Effector memory CD8-positive, alpha-beta T cell (primary cell): ENCODE data around the gene IGF2BP1.
"Not testable (repeated sequence)": the region's sequence is repeated elsewhere in the genome, so short reads cannot be mapped to it uniquely, and the experiment has no call there.

Source experiments
- ATAC-seq: fragments of 150-1000 bp; cut with Tn5 transposase; replicated peaks from 2 replicates; pipeline ENCODE4 v1.10.0; 2021; ENCODE audit warnings: mild to moderate bottlenecking, moderate library complexity
- DNase-seq, 3 experiments: peaks; one replicate each; pipeline ENCODE4 v3.0.0; 2021
- H3K27ac Mint-ChIP-seq, 2 donors: one replicate each; pipeline ENCODE4 v1.8.0; 2022; ENCODE audit warnings: mild to moderate bottlenecking in 2 of 2, mixed read lengths in 2 of 2, moderate library complexity in 2 of 2
- H3K27me3 Mint-ChIP-seq, 2 donors: one replicate each; pipeline ENCODE4 v1.8.0; 2022; ENCODE audit warnings: mixed read lengths in 2 of 2
- H3K36me3 Mint-ChIP-seq: one replicate; pipeline ENCODE4 v1.8.0; 2022; ENCODE audit warnings: mild to moderate bottlenecking, moderate library complexity, mixed read lengths; ENCODE audit not compliant: insufficient read depth
- H3K4me1 Mint-ChIP-seq, 2 donors: one replicate each; pipeline ENCODE4 v1.8.0; 2022; ENCODE audit warnings: low read depth in 2 of 2, mixed read lengths in 2 of 2
- H3K4me3 Mint-ChIP-seq, 2 donors: one replicate each; pipeline ENCODE4 v1.8.0; 2022; ENCODE audit warnings: mild to moderate bottlenecking in 2 of 2, mixed read lengths in 2 of 2, moderate library complexity in 2 of 2
- H3K9me3 Mint-ChIP-seq, 2 donors: one replicate each; pipeline ENCODE4 v1.8.0; 2022; ENCODE audit warnings: mixed read lengths in 2 of 2

The IGF2BP1 gene

DNA sequence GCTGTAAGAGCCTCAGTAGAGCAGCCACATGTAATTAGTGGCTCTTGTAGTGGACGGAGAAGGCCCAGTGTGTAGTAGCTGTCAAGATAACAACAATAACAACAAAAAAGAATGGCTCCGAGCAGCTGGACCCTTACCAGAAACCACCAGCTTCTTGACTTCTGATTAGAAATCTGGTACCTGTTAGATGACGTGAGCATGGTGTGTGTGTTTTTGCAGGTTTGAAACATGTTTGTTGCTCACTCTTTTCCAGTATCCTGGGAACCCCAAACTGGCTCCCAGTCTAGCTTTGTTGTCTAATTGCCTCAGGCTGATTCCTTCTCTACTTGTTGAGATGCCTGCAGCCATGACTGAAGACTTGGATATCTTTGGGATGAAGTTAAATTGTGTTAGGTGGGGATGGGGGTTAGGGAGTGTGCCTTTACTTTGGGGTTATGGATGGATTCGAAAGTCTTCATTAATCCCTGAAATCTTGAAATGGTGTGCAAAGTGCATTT, 21.0 kb downstream of the IGF2BP1 start:
- peaks cover 31 to 70% of the 10 kb centered on the region in 2 donors for H3K27me3 Mint-ChIP-seq

DNA sequence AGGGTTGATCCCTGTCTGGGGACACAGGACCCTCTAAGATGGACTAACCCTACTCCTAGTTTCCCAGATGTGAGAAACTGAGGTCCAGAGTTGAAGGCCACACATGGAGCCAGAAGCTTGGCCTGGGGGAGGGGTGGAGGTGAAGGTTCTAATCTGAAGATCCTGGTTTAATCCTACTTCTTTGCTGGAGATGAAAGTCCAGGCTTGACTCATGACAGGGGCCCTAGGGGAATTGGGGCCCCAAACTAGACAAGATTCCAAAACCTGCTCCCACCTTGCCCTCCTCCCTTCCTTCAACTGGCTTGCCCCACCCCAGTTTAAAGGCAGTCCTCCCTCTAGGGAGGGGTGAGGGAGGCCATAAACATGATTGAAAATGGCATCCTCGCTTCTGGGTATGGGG, 21.6 kb downstream of the IGF2BP1 start:
- peaks cover 0 to 1% of the 10 kb centered on the region in 2 donors for H3K4me1 Mint-ChIP-seq
- H3K4me3 Mint-ChIP-seq, result no peak overlapping the region

More for the DNA sequence above, 21.0 kb downstream of the IGF2BP1 start:
- Mint-ChIP-seq H3K4me3 (no peak overlapping the region), H3K9me3 (no peaks in the 10 kb centered on the region), H3K4me1 (peaks cover 0 to 1% of the 10 kb centered on the region in 2 donors), H3K27ac (no peak overlapping the region), H3K36me3 (no peaks in the 10 kb centered on the region)
- no peak for ATAC-seq
- DNase-seq, result no peak

DNA sequence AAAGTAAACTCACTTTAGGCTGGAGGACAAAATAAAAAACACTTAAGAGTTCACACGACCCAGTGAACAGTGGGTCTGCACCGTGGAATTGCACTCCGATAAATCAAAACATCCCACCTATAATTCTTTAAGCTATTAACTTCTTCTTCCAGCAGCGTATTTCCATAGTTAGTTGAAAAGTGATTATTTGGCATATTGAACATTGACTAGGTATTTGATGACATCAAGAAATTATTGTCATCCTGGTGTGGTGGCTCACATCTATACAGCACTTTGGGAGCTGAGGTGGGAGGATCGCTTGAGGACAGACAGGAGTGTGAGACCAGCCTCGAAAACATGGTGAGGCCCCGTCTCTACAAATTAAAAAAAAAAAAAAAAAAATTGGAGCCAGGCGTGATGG, 23.4 kb downstream of the IGF2BP1 start:
- peaks cover 0 to 1% of the 10 kb centered on the region in 2 donors for H3K4me1 Mint-ChIP-seq
- DNase-seq (no peak), ATAC-seq (no peak)
- H3K27me3 Mint-ChIP-seq, result peaks cover 19 to 57% of the 10 kb centered on the region in 2 donors
- H3K4me3 Mint-ChIP-seq, result no peak overlapping the region
- no peaks in the 10 kb centered on the region for H3K9me3 Mint-ChIP-seq
- no peaks in the 10 kb centered on the region for H3K36me3 Mint-ChIP-seq
- H3K27ac Mint-ChIP-seq, result no peak overlapping the region

More for the DNA sequence above, 21.6 kb downstream of the IGF2BP1 start:
- no peak for ATAC-seq
- peaks cover 28 to 72% of the 10 kb centered on the region in 2 donors for H3K27me3 Mint-ChIP-seq
- no peaks in the 10 kb centered on the region for H3K36me3 Mint-ChIP-seq
- DNase-seq, result no peak
- no peaks in the 10 kb centered on the region for H3K9me3 Mint-ChIP-seq
- no peak overlapping the region for H3K27ac Mint-ChIP-seq

DNA sequence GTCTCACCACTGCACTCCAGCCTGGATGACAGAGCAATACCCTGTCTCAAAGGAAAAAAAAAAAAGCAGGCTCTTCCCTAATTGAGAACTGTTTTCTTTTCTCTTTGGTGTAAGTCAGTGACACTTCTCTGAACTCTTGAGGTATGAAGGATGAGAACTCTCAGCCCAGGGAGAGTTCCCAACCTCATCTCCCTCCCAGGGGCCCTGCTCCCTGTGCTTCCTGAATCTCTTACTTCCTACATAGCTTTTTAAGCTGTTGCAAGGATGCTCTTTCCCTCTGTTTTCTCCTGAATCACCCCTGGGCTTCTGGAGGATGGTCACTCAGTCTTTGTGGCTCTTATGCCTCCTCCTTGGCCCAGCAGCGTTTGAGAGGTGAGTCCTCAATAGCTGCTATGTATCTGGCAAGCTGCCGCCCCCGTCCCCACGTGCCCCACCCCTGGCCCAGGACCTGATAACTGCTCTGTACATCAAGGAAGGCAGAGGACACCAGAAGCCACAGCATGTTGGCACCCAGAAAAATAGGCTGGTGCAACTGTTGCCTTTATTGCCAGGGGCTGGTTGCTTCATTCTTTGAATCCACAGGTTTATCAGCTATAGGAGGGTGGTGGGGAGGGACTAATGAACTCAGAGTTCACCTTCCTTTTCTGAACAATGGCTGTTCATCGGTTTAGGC, 24.0 kb downstream of the IGF2BP1 start:
- Mint-ChIP-seq H3K9me3 (no peaks in the 10 kb centered on the region), H3K27me3 (peaks cover 13 to 52% of the 10 kb centered on the region in 2 donors)

DNA sequence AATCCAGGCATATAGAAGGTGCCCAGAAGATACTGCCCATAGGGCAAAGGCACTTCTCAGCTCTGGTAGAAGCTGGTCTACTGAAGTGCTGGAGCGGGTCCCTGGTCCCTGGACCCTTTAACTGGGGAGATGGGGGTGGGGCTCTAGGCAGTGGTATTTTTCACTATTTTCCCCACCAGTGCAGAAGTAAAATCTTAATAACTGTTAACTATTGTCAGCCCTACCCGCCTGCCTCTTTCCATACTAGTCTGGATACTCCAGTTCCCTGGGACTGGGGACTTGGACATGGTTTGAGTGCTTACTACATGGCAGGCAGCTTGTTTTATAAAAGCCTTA, 24.6 kb downstream of the IGF2BP1 start:
- H3K4me1 Mint-ChIP-seq, result no peaks in the 10 kb centered on the region
- H3K27me3 Mint-ChIP-seq, result peaks cover 10 to 52% of the 10 kb centered on the region in 2 donors
- ATAC-seq (no peak), DNase-seq (no peak)
- H3K36me3 Mint-ChIP-seq, result no peaks in the 10 kb centered on the region
- no peaks in the 10 kb centered on the region for H3K9me3 Mint-ChIP-seq
- no peak overlapping the region for H3K4me3 Mint-ChIP-seq
- H3K27ac Mint-ChIP-seq, result no peak overlapping the region

More for the DNA sequence above, 24.0 kb downstream of the IGF2BP1 start:
- Mint-ChIP-seq H3K4me3 (no peak overlapping the region), H3K27ac (no peak overlapping the region), H3K4me1 (peaks cover 0 to under 1% of the 10 kb centered on the region in 2 donors), H3K36me3 (no peaks in the 10 kb centered on the region)
- no peak for DNase-seq
- ATAC-seq, result no peak

DNA sequence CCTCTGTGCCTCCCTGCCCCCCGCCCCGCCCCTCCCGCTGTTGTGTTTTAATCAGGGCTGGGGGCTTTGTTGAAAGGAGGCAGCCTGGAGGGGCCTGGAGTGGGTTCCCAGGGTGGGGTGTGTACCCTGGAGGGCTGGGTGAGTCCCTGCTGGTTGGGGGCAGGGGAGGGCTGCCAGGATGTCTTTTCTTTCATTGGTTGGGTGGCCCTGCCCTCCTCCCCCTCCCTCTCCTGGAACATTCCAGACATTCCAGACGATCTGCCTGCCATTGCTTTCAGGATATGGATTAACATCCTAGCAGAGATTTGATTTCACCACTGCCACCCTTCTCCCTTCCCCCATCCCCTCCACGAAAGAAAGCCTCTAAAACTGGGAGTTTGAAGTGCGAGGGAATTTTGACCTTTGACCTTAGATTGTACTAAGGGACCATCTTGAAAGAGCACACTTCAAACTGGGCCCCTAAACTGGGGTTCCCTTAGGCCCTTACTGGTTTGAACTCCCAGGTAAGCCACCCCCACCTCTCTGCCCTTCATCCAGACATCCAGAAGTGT, 25.3 kb downstream of the IGF2BP1 start:
- Mint-ChIP-seq H3K27me3 (peaks cover 16 to 48% of the 10 kb centered on the region in 2 donors), H3K4me3 (no peak overlapping the region), H3K27ac (no peak overlapping the region), H3K4me1 (no peaks in the 10 kb centered on the region), H3K36me3 (no peaks in the 10 kb centered on the region), H3K9me3 (no peaks in the 10 kb centered on the region)
- DNase-seq (no peak), ATAC-seq (no peak)

DNA sequence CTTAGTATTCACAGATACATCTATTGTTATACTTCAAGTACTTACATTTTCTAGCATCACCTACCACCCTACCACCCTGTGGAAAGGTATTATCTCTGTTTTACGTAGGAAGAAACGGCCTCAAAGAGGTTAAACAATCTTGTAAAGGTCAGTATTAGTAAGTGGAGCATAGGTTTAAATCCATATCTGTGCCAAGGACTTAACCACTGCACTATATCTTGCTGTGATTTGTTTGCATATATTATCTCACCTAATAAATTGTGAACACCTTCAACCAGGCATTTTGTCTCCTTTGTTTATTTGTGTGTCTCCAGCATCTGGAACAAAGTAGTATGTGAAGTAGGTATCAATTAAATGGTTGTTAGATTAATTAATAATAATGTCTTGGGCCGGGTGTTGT, 27.3 kb downstream of the IGF2BP1 start:
- no peak overlapping the region for H3K4me3 Mint-ChIP-seq
- no peaks in the 10 kb centered on the region for H3K4me1 Mint-ChIP-seq
- peaks cover 16 to 36% of the 10 kb centered on the region in 2 donors for H3K27me3 Mint-ChIP-seq
- H3K27ac Mint-ChIP-seq, result no peak overlapping the region
- H3K9me3 Mint-ChIP-seq, result no peaks in the 10 kb centered on the region
- DNase-seq (no peak), ATAC-seq (no peak)
- no peaks in the 10 kb centered on the region for H3K36me3 Mint-ChIP-seq

DNA sequence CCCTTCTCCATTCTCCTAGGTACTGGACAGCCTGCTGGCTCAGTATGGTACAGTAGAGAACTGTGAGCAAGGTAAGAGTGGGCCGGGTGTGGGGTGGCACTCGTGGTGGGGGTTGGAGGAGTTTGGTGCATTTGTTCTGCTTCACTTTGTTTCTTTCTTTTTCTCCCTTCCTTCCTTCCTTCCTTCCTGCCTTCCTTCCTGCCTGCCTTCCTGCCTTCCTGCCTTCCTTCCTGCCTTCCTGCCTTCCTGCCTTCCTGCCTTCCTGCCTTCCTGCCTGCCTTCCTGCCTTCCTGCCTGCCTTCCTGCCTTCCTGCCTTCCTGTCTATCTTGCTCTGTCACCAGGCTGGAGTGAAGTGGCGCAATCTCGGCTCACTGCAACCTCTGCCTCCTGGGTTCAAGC, 29.3 kb downstream of the IGF2BP1 start:
- H3K27ac Mint-ChIP-seq, DNase-seq, ATAC-seq, H3K4me1 Mint-ChIP-seq, H3K9me3 Mint-ChIP-seq, H3K4me3 Mint-ChIP-seq, H3K36me3 Mint-ChIP-seq: not testable (repeated sequence)
- peaks cover 16 to 29% of the 10 kb centered on the region in 2 donors for H3K27me3 Mint-ChIP-seq

DNA sequence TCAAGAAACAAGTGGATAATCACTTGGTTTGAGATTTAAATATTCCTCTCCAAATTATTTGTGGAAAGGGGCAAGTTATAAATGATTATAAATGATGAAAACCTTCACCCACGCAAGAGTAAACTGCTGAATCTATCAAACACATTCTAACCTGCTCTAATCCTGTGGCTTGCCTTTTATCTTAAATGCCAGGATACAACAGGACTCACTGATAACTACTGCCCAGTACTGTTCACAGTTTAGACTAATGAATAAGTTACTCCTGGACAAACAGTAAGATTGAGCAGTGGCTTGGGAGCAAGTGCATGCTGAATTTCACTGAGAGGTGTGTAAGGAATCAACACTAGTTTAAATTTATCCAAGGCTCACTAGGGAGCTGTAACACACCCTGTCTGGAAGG, 31.1 kb downstream of the IGF2BP1 start:
- Mint-ChIP-seq H3K27ac (no peak overlapping the region), H3K36me3 (no peaks in the 10 kb centered on the region), H3K9me3 (no peaks in the 10 kb centered on the region), H3K27me3 (peaks cover 25 to 28% of the 10 kb centered on the region in 2 donors), H3K4me3 (no peak overlapping the region), H3K4me1 (peaks cover 2 to 6% of the 10 kb centered on the region in 2 donors)
- DNase-seq (no peak), ATAC-seq (no peak)

DNA sequence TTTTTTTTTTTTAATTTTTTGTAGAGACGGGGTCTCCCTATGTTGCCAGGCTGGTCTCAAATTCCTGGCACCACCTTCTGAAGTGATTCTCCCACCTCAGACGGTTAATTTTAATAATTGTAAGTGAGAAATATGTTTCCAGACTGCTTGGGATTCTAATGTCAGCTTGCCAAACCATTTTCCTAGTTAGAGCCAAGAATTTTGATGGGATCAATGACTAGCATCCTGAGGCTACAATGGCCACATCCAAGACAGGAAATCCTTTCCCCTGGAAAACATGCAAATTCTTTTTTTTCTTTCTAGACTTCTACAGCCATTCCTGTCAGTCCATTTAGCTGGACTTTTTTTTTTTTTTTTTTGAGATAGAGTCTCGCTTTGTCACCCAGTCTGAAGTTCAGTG, 32.6 kb downstream of the IGF2BP1 start:
- H3K9me3 Mint-ChIP-seq, result no peaks in the 10 kb centered on the region
- peaks cover 20 to 23% of the 10 kb centered on the region in 2 donors for H3K27me3 Mint-ChIP-seq
- DNase-seq, result no peak
- no peak overlapping the region for H3K27ac Mint-ChIP-seq
- peaks cover 2 to 6% of the 10 kb centered on the region in 2 donors for H3K4me1 Mint-ChIP-seq
- no peak for ATAC-seq
- H3K36me3 Mint-ChIP-seq, result no peaks in the 10 kb centered on the region
- no peak overlapping the region for H3K4me3 Mint-ChIP-seq

DNA sequence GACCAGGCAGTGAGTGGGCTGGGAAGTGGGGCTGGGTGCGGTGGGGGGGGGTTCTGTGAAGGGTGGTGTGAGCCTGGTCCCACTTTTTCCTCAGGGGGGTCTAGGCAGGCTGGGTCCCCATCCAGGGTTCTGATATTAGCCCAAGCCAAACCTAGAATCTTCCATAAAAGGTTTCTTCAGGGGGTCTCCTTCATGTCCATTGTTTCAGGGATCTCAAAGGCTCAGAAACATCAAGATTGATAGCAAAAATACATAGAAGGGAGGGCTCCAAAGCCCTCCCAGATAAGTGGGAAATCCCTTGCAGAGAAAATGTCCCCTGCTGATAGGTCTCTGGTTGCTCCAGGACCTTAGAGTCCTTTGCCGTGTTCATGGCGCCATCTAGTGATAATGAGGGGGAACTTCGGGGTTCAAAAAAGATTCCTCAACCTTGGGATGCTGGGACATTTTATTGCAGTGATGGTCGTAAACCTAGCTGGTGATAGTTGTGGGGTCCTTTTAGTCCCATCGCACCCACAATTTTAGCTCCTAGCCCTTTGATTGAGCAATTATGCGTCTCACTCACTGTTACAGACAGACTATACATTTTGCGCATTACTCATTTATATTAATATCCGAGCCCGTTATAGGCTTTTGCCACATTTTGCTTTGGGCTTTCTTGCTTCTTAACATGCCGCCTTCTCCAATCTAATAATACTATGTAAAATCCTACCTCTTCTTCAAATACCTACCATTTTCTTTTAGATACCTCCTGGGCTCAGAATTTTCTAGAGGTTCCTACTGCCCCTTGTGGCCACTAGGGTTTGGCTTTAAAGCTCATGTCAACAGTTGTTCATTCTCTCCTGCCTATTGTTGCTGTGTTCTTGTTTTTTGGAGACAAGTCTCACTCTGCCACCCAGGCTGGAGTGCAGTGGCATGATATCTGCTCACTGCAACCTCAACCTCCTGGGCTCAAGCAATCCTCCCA, 35.1 kb downstream of the IGF2BP1 start:
- peak; percentile 21 to 34 (median 31) for DNase-seq
- Mint-ChIP-seq H3K4me3 (no peak overlapping the region), H3K27ac (no peak overlapping the region), H3K27me3 (peaks cover 10% of the 10 kb centered on the region in 2 donors), H3K36me3 (no peaks in the 10 kb centered on the region), H3K4me1 (peaks cover 2 to 6% of the 10 kb centered on the region in 2 donors), H3K9me3 (no peaks in the 10 kb centered on the region)
- peak; percentile 72 for ATAC-seq

DNA sequence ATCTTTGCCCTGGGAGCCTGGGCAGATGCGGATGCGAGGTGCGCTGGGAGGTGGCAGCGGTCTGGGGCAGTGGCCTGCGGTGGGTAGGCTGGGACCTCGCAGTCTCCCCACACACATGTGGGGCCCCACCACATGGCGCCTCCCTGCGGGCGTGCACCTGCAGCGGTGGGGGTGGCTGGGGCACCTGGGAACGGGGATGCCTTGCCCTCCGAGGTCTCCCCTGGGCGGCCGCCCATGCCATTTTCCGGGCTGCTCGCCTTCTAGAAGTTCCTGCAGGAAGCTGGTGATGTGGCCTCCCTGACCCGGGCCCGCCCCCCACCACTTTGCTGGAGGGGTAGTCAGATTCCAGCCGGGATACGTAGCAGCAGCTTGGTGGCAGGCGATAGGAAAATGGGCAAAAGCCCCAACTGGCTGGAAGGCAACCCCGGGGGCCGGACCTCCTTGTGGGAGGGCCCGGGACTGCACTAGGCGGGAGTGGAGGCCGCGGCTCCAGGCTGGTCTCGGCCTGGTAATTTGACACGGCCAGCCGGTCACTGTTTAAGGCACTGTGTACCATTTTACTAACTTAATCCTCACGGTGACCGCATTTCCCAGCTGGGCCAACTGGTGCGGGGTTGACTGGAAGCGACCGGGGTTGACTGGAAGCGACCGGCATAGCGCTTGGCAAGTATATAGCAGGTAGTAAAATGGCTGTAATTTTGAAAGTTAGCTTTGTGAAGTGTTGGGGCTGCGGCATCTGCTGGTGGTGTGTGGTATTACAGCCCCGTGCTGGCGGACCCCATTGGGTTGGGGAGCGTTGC, 38.5 kb downstream of the IGF2BP1 start:
- Mint-ChIP-seq H3K4me3 (no peak overlapping the region), H3K4me1 (peaks cover 2 to 6% of the 10 kb centered on the region in 2 donors), H3K9me3 (no peaks in the 10 kb centered on the region), H3K27ac (no peak overlapping the region), H3K27me3 (peaks cover 9 to 29% of the 10 kb centered on the region in 2 donors), H3K36me3 (no peaks in the 10 kb centered on the region)
- DNase-seq, result peak; percentile 5 to 29 (median 11)
- peak; percentile 37 for ATAC-seq

DNA sequence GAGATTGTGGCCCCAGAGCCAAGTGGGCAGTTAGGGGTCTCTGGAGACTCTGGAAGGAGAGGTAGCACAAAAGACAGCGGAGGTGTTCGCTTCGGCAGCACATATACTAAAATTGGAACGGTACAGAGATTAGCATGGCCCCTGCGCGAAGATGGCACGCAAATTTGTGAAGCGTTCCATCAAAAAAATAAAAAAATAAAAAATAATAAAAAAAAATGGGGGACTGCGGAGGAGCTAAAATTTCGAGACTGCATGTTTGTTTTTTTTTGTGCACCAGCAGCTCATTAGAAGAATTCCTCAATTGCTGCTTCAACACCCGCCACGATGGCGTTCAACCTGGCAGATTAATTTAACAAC, 39.1 kb downstream of the IGF2BP1 start:
- Mint-ChIP-seq H3K9me3 (no peaks in the 10 kb centered on the region), H3K36me3 (no peaks in the 10 kb centered on the region), H3K27ac (no peak overlapping the region), H3K27me3 (peaks cover 9 to 33% of the 10 kb centered on the region in 2 donors), H3K4me1 (peaks cover 2 to 6% of the 10 kb centered on the region in 2 donors), H3K4me3 (no peak overlapping the region)
- DNase-seq (no peak), ATAC-seq (no peak)
